ENCODE results near the gene HMGN4. TPM values are rescaled to one million over a fixed set of nuclear protein-coding genes. Genes with fewer than 3 reads are reported as not detected.
A peak's percentile ranks its signal among the peaks of the same experiment; 100 is the strongest.

The HMGN4 gene
- total RNA-seq, 1 donor from 2014 or later, result 81.8 TPM

DNA sequence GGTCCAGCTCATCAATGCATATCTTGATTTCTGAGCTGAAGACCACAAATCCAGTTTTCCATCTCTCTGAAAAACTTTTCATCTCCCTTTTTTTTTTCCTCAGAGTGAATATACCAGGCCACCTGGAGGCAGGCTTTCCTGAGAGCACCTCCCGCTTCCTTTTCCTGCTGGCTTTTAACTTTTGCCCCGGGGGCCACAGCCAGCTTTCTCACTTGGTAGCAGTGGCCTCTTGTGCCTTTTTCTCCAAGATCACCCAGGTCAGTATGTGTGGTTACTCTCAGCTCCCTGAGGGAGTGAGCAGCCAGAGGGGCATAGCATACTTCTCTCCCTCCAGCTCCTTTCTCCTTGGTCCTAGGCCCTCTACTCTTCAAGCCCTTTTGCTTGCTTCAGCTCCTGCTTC lies 38.1 kb upstream of the HMGN4 start, which contains the start of gene BTN1A1:
Gene BTN1A1 (plus strand): TSS at position 202 of the 400 bp plus-strand sequence. CDS start 984 bp downstream, outside the sequence.
- Histone ChIP-seq H3K4me3 (peak within 1 kb of the TSS; percentile 45), H3K9ac (no peak within 1 kb of the TSS), H4K20me1 (ENCODE audit: low read depth) (no peaks in the 10 kb centered on the region), H3F3A (ENCODE audit: low read depth) (no peaks in the 10 kb centered on the region), H3K4me1 (peaks cover 14% of the 10 kb centered on the region), H2AFZ (replicated peaks) (peak within 1 kb of the TSS; percentile 97), H3K27me3 (peaks cover 63% of the 10 kb centered on the region), H3K79me2 (ENCODE audit: low read depth) (no peaks in the 10 kb centered on the region), H3K27ac (no peak within 1 kb of the TSS), H3K9me3 (ENCODE audit: low read depth) (no peaks in the 10 kb centered on the region), H3K4me2 (peak within 1 kb of the TSS; percentile 84), H3K36me3 (no peaks in the 10 kb centered on the region)
- Mint-ChIP-seq H3K36me3 (no peaks in the 10 kb centered on the region), H3K27me3 (ENCODE audit: insufficient read depth, low read depth) (peaks cover 29% of the 10 kb centered on the region), H3K4me1 (peaks cover 8% of the 10 kb centered on the region), H3K9me3 (no peaks in the 10 kb centered on the region), H3K4me3 (peak within 1 kb of the TSS; percentile 80), H3K27ac (no peak within 1 kb of the TSS)
- DNase-seq (ENCODE audit: low spot score), result no peak
- TF ChIP-seq CTCF (IDR thresholded peaks at IDR 0.05), result no peak
- no peak for TF ChIP-seq EZH2 (IDR thresholded peaks at IDR 0.05)
- no peak for TF ChIP-seq EZH2phosphoT487 (IDR thresholded peaks at IDR 0.05)

DNA sequence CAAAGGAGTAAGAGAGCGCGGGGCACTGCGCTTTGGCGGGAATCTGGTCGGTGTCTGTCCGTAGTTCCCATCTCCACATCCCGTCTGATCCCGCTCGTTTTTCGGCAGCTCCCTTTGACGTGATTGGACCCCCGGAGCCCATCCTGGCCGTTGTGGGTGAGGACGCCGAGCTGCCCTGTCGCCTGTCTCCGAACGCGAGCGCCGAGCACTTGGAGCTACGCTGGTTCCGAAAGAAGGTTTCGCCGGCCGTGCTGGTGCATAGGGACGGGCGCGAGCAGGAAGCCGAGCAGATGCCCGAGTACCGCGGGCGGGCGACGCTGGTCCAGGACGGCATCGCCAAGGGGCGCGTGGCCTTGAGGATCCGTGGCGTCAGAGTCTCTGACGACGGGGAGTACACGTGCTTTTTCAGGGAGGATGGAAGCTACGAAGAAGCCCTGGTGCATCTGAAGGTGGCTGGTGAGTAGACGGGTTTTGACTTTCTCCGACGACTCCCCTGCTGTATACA lies 36.6 kb upstream of the HMGN4 start:
- H3K27me3 Mint-ChIP-seq (ENCODE audit: insufficient read depth, low read depth), result peaks cover 29% of the 10 kb centered on the region
- H3K27ac ChIP-seq, result no peak overlapping the region
- DNase-seq (ENCODE audit: low spot score), result peak; percentile 66

GRCh38 chr6:26502165-26502564 lies 36.0 kb upstream of the HMGN4 start:
- no peak overlapping the region for H3K27ac ChIP-seq
- H3K79me2 ChIP-seq (ENCODE audit: low read depth), result no peaks in the 10 kb centered on the region
- Mint-ChIP-seq H3K36me3 (no peaks in the 10 kb centered on the region), H3K27ac (no peak overlapping the region), H3K4me3 (peak overlapping the region; percentile 80), H3K4me1 (peaks cover 8% of the 10 kb centered on the region), H3K27me3 (ENCODE audit: insufficient read depth, low read depth) (peaks cover 29% of the 10 kb centered on the region), H3K9me3 (no peaks in the 10 kb centered on the region)
- H3K4me1 ChIP-seq, result peaks cover 14% of the 10 kb centered on the region
- no peak overlapping the region for H2AFZ ChIP-seq (replicated peaks)
- H3K9me3 ChIP-seq (ENCODE audit: low read depth), result no peaks in the 10 kb centered on the region
- H3K4me2 ChIP-seq, result peak overlapping the region; percentile 84
- no peak overlapping the region for H3K9ac ChIP-seq
- no peak for TF ChIP-seq EZH2 (IDR thresholded peaks at IDR 0.05)
- TF ChIP-seq EZH2phosphoT487 (IDR thresholded peaks at IDR 0.05), result no peak
- TF ChIP-seq CTCF (IDR thresholded peaks at IDR 0.05), result no peak
- peaks cover 63% of the 10 kb centered on the region for H3K27me3 ChIP-seq
- H3K4me3 ChIP-seq, result peak overlapping the region; percentile 45
- peak; percentile 4 for DNase-seq (ENCODE audit: low spot score)
- H4K20me1 ChIP-seq (ENCODE audit: low read depth), result no peaks in the 10 kb centered on the region
- no peaks in the 10 kb centered on the region for H3K36me3 ChIP-seq
- H3F3A ChIP-seq (ENCODE audit: low read depth), result no peaks in the 10 kb centered on the region

More for the DNA sequence above, 36.6 kb upstream of the HMGN4 start:
- Histone ChIP-seq H3F3A (ENCODE audit: low read depth) (no peaks in the 10 kb centered on the region), H3K36me3 (no peaks in the 10 kb centered on the region), H3K4me1 (peaks cover 14% of the 10 kb centered on the region), H3K4me3 (peak overlapping the region; percentile 45), H3K27me3 (peaks cover 63% of the 10 kb centered on the region), H3K9ac (no peak overlapping the region), H3K9me3 (ENCODE audit: low read depth) (no peaks in the 10 kb centered on the region), H2AFZ (replicated peaks) (peak overlapping the region; percentile 97), H4K20me1 (ENCODE audit: low read depth) (no peaks in the 10 kb centered on the region), H3K79me2 (ENCODE audit: low read depth) (no peaks in the 10 kb centered on the region), H3K4me2 (peak overlapping the region; percentile 84)
- H3K4me1 Mint-ChIP-seq, result peaks cover 8% of the 10 kb centered on the region
- H3K27ac Mint-ChIP-seq, result no peak overlapping the region
- H3K36me3 Mint-ChIP-seq, result no peaks in the 10 kb centered on the region
- no peaks in the 10 kb centered on the region for H3K9me3 Mint-ChIP-seq
- TF ChIP-seq CTCF (IDR thresholded peaks at IDR 0.05) (no peak), EZH2phosphoT487 (IDR thresholded peaks at IDR 0.05) (peak; percentile 75), EZH2 (IDR thresholded peaks at IDR 0.05) (peak; percentile 94)
- H3K4me3 Mint-ChIP-seq, result peak overlapping the region; percentile 80

Data from neural progenitor cell (in vitro differentiated cells).